ENCODE measurements around the gene AMBP.

AMBP gene

GRCh38 chr9:114029311-114030170 is 48.6 kb downstream of the AMBP start:
- DNase-seq: no peak

- no peak for DNase-seq
These were observed 49.5 kb downstream of the AMBP start for GRCh38 chr9:114028646-114029045.

GRCh38 chr9:114027863-114028465 is 50.1 kb downstream of the AMBP start:
- no peak for DNase-seq

- DNase-seq: no peak
These were observed 50.8 kb downstream of the AMBP start for GRCh38 chr9:114027159-114027862.

- no peak for DNase-seq
These were observed 51.8 kb downstream of the AMBP start for GRCh38 chr9:114026335-114026734.

- no peak for DNase-seq
These were observed 52.3 kb downstream of the AMBP start for GRCh38 chr9:114025760-114026159.

- no peak for DNase-seq
These were observed 52.8 kb downstream of the AMBP start for GRCh38 chr9:114025196-114025753.

GRCh38 chr9:114023961-114024360 is 54.1 kb downstream of the AMBP start:
- no peak for DNase-seq

GRCh38 chr9:114021578-114021977 is 56.5 kb downstream of the AMBP start:
- no peak for DNase-seq

- no peak for DNase-seq
These were observed 60.1 kb downstream of the AMBP start for GRCh38 chr9:114017741-114018715.

- DNase-seq: no peak
These were observed 61.3 kb downstream of the AMBP start for GRCh38 chr9:114016629-114017423.

- DNase-seq: no peak
These were observed 62.0 kb downstream of the AMBP start for GRCh38 chr9:114016101-114016500.

- DNase-seq: no peak
These were observed 62.5 kb downstream of the AMBP start for GRCh38 chr9:114015607-114016006.

- DNase-seq: no peak
These were observed 64.1 kb downstream of the AMBP start for GRCh38 chr9:114014044-114014443.

GRCh38 chr9:114012126-114012525 is 66.0 kb downstream of the AMBP start:
- no peak for DNase-seq

GRCh38 chr9:114011313-114011712 is 66.8 kb downstream of the AMBP start:
- no peak for DNase-seq
